Measurements from ENCODE around the gene DPYSL3.

Gene DPYSL3

DNA sequence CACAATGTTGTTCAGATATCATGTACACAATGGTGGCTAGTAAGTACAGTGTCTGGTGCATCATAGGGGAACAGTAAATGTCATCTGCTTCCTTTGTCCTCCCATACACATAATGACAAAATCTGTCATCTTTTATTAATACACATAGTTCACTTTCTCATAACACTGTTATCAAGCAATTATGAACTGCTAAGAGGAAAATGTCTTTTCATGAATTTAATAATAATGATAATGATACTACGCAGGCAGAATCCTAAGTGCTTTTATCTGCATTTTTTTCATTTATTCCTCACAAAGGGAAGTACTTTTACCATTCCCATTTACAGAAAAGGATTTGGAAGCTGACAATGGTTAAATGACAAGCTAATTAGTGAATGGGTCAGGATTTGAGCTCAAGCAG lies 35.7 kb downstream of the DPYSL3 start:
- TF ChIP-seq, protein P1, sequence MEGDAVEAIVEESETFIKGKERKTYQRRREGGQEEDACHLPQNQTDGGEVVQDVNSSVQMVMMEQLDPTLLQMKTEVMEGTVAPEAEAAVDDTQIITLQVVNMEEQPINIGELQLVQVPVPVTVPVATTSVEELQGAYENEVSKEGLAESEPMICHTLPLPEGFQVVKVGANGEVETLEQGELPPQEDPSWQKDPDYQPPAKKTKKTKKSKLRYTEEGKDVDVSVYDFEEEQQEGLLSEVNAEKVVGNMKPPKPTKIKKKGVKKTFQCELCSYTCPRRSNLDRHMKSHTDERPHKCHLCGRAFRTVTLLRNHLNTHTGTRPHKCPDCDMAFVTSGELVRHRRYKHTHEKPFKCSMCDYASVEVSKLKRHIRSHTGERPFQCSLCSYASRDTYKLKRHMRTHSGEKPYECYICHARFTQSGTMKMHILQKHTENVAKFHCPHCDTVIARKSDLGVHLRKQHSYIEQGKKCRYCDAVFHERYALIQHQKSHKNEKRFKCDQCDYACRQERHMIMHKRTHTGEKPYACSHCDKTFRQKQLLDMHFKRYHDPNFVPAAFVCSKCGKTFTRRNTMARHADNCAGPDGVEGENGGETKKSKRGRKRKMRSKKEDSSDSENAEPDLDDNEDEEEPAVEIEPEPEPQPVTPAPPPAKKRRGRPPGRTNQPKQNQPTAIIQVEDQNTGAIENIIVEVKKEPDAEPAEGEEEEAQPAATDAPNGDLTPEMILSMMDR (IDR thresholded peaks at IDR 0.05; ENCODE audit: low read depth, low read length) = no peak
- TF ChIP-seq POLR2A (IDR thresholded peaks at IDR 0.05; ENCODE audit: extremely low read depth, insufficient read length) (no peak), MYC (IDR thresholded peaks at IDR 0.05; ENCODE audit: low read depth, low read length) (no peak)
- TF ChIP-seq, protein P2, sequence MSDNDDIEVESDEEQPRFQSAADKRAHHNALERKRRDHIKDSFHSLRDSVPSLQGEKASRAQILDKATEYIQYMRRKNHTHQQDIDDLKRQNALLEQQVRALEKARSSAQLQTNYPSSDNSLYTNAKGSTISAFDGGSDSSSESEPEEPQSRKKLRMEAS (IDR thresholded peaks at IDR 0.05; ENCODE audit: low read depth, low read length) = no peak
- no peak for DNase-seq (ENCODE audit: low read depth)

DNA sequence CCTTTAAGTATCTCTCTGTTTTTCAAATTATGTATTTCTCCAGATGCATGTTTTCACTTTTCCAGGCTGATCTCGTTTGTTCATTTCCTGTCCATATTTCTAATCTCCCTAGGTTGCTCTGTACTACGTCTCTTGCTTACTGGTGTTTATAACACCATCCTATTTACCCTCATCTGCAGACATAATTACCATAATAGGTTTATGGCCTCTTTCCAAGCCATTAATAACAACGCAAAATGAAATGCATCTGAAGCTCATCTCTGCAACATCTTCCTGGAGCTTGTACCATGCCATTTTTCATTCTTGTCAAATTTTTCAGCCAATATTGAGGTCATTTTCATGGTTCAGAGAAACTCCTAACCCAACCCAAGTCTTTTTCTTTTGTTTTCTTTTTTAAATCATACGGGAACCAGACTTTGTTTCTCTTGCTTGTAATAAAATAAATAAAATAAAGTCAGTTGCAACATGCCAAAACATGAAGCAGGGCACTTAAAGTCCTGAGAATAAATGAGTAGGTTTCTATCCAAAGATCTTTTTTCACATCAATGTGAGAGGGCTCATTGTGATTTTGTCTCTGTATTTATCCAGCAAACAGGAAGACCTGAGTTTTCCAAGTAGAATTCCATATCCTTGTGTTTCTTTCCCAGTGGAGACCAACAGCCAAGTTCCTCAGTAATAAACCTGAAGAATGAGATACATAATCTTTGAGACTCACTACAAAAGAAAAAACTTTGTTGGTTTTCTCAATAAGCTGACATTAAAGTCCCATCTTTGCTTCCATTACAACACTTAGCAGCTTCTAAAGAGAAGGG lies 37.0 kb downstream of the DPYSL3 start:
- no peak overlapping the region for H3K4me3 ChIP-seq (ENCODE audit: low read depth, low read length)
- TF ChIP-seq, protein P2 (IDR thresholded peaks at IDR 0.05; ENCODE audit: low read depth, low read length) = no peak
- TF ChIP-seq POLR2A (IDR thresholded peaks at IDR 0.05; ENCODE audit: extremely low read depth, insufficient read length) (no peak), MYC (IDR thresholded peaks at IDR 0.05; ENCODE audit: low read depth, low read length) (no peak)
- TF ChIP-seq, protein P1 (IDR thresholded peaks at IDR 0.05; ENCODE audit: low read depth, low read length) = no peak
- DNase-seq (ENCODE audit: low read depth) = no peak

More for the DNA sequence above, 35.7 kb downstream of the DPYSL3 start:
- no peak overlapping the region for H3K4me3 ChIP-seq (ENCODE audit: low read depth, low read length)

DNA sequence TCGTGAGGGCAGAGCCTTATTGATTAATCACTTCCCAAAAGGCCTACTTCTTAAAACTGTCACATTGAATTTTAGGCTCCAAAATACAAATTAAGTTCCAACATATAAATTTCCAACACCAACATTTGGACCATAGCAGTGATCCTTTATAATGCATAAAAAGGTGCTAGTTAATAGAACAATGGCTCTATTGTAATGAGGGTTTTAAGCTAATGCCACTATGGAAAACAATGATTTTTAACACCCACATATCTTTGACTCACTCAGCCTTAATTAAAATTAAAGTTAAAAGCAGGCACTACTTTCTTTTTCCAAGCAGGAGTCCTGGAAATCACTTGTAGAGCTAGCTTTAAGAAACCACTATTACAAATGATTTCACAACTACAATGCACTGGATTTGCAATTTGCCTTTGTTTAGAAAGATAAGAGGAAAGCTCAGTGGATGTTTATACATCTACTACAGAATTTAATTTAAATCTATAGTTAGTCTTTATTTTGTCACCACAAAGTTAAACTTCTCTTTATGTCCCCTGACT lies 41.8 kb downstream of the DPYSL3 start:
- no peak for TF ChIP-seq POLR2A (IDR thresholded peaks at IDR 0.05; ENCODE audit: extremely low read depth, insufficient read length)
- TF ChIP-seq, protein P1 (IDR thresholded peaks at IDR 0.05; ENCODE audit: low read depth, low read length) = no peak
- TF ChIP-seq, protein P2 (IDR thresholded peaks at IDR 0.05; ENCODE audit: low read depth, low read length) = no peak
- TF ChIP-seq MYC (IDR thresholded peaks at IDR 0.05; ENCODE audit: low read depth, low read length) = no peak
- H3K4me3 ChIP-seq (ENCODE audit: low read depth, low read length) = no peak overlapping the region
- no peak for DNase-seq (ENCODE audit: low read depth)

DNA sequence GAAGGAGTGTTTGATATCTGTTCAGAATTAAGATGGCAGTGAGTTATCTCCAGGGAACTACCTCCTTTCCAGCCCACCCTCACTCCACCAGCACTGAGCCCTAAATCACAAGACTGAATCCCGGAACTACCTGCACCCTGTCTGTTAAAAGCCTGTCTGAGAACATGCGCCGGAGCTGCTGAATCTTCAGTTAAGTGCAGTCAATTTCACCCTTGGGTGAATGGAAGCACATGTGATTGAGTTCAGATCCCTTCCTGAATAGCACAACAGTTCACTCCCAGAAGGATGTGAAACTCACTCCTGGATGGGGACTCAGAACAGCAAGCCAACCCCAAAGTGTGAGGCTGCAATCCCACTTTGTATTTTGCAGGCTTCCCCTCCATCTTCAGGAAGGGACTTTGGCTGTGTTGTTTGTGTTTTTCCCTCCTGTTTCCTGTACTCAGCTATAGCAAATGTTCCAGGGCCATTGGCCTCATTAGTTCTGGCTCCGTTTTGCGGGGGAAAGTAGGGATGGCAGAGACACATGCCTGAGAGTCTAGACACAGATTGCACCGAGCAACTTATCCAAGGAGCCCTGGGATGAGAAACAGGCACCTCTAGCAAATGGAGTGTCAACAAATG lies 43.4 kb downstream of the DPYSL3 start:
- DNase-seq (ENCODE audit: low read depth) = no peak
- H3K4me3 ChIP-seq (ENCODE audit: low read depth, low read length) = no peak overlapping the region
- TF ChIP-seq, protein P1 (IDR thresholded peaks at IDR 0.05; ENCODE audit: low read depth, low read length) = no peak
- TF ChIP-seq, protein P2 (IDR thresholded peaks at IDR 0.05; ENCODE audit: low read depth, low read length) = no peak
- TF ChIP-seq POLR2A (IDR thresholded peaks at IDR 0.05; ENCODE audit: extremely low read depth, insufficient read length) (no peak), MYC (IDR thresholded peaks at IDR 0.05; ENCODE audit: low read depth, low read length) (no peak)

DNA sequence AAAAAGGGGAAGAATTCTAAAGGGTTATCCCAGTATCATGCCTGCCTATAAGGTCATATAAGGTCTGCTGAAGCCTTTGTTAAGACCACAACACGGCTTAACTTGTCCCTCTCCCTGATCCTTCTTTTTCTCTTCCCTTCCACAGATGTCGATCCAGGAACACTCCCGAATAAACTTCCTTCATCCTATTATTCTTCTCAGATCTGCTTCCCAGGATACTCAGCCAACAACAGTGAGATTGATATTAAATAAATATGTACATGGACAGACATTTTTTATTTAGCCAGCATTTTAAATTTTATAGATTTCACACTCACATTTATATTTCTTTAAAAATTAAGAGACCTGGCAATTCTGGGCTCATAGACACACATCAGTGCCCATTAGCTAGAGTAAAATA lies 44.1 kb downstream of the DPYSL3 start:
- DNase-seq (ENCODE audit: low read depth) = no peak
- TF ChIP-seq, protein P2 (IDR thresholded peaks at IDR 0.05; ENCODE audit: low read depth, low read length) = no peak
- TF ChIP-seq MYC (IDR thresholded peaks at IDR 0.05; ENCODE audit: low read depth, low read length) (no peak), POLR2A (IDR thresholded peaks at IDR 0.05; ENCODE audit: extremely low read depth, insufficient read length) (no peak)
- TF ChIP-seq, protein P1 (IDR thresholded peaks at IDR 0.05; ENCODE audit: low read depth, low read length) = no peak
- H3K4me3 ChIP-seq (ENCODE audit: low read depth, low read length) = no peak overlapping the region

Measured in NB4 (cell line).